NCI-H524 treated with DMSO at 0.1 percent for 48 hours (cell line): ENCODE measurements around the gene BUD31.
A peak's percentile ranks its signal among the peaks of the same experiment; 100 is the strongest.
"Not testable (repeated sequence)": the region's sequence is repeated elsewhere in the genome, so short reads cannot be mapped to it uniquely, and the experiment has no call there.

Source experiments
- DNase-seq: peaks from one replicate; lab custom pipeline; 2025; lab: John Stamatoyannopoulos, UW

The BUD31 gene

GRCh38 chr7:99408379-99409191 lies at the start of gene BUD31, which contains the start of gene PDAP1:
BUD31 (plus strand) TSS chr7:99408969; CDS start chr7:99411093, 2,124 bp downstream.
PDAP1 (minus strand) TSS chr7:99408597; CDS start chr7:99408548, 49 bp downstream.
- DNase-seq: peak; percentile 85

GRCh38 chr7:99359465-99360154 lies 49.2 kb upstream of the BUD31 start:
- DNase-seq: no peak

GRCh38 chr7:99362801-99363200 lies 46.0 kb upstream of the BUD31 start:
- DNase-seq: no peak

GRCh38 chr7:99363286-99363685 lies 45.5 kb upstream of the BUD31 start:
- DNase-seq: no peak

- no peak for DNase-seq
These were observed 43.2 kb upstream of the BUD31 start for GRCh38 chr7:99365318-99366141.

GRCh38 chr7:99366646-99367045 lies 42.1 kb upstream of the BUD31 start:
- no peak for DNase-seq

GRCh38 chr7:99368750-99369389 lies 39.9 kb upstream of the BUD31 start:
- DNase-seq: no peak

GRCh38 chr7:99369767-99370391 lies 38.9 kb upstream of the BUD31 start:
- no peak for DNase-seq

GRCh38 chr7:99371376-99371920 lies 37.3 kb upstream of the BUD31 start:
- DNase-seq: no peak

GRCh38 chr7:99372275-99373090 lies 36.3 kb upstream of the BUD31 start:
- no peak for DNase-seq

- no peak for DNase-seq
These were observed 35.4 kb upstream of the BUD31 start for GRCh38 chr7:99373091-99374066.

- no peak for DNase-seq
These were observed 34.4 kb upstream of the BUD31 start, which contains the start of gene ARPC1B for GRCh38 chr7:99374111-99375064. ARPC1B (plus strand) TSS chr7:99374730; CDS start chr7:99385715, 10,985 bp downstream.

- DNase-seq: no peak
These were observed 33.5 kb upstream of the BUD31 start for GRCh38 chr7:99375070-99375807.

- DNase-seq: no peak
These were observed 29.7 kb upstream of the BUD31 start for GRCh38 chr7:99379043-99379577.

GRCh38 chr7:99379693-99380031 lies 29.1 kb upstream of the BUD31 start:
- not testable (repeated sequence) for DNase-seq

GRCh38 chr7:99380032-99380822 lies 28.5 kb upstream of the BUD31 start:
- DNase-seq: no peak
